ENCODE measurements around the gene INO80D.

- TF ChIP-seq CEBPB (IDR thresholded peaks at IDR 0.05; ENCODE audit: low read depth, low read length) (no peak), BRCA1 (IDR thresholded peaks at IDR 0.05; ENCODE audit: low read depth, low read length) (no peak), ATF2 (IDR thresholded peaks at IDR 0.05; ENCODE audit: low read length) (no peak), CTCF (IDR thresholded peaks at IDR 0.05; ENCODE audit: control extremely low read depth in 1 of 3, insufficient read depth in 1 of 3, low read depth in 1 of 3, low read length in 3 of 3) (no peak), NANOG (IDR thresholded peaks at IDR 0.05; ENCODE audit: insufficient read depth, low read depth, low read length, poor library complexity, severe bottlenecking) (no peak)
Observed at GRCh38 chr2:206084870-206085741, 868 bp downstream of the INO80D start.

Measured in H1 (cell line).